Skin epidermis (tissue), 12 donors: Measurements from ENCODE around the gene WDR44.

Experiments used
- H3K27ac ChIP-seq, 21 experiments: fragments of 200-600 bp; sonication (generic) in 11 of 21; one replicate each; pipeline ENCODE4 v1.5.0; 2020; ENCODE audit warnings: mild to moderate bottlenecking in 3 of 21, inconsistent platforms in 2 of 21, moderate library complexity in 2 of 21
- H3K4me3 ChIP-seq, 7 experiments: fragments of 200-600 bp; sonication (generic) in 2 of 7; one replicate each; pipeline ENCODE4 v1.5.0; 2020; ENCODE audit warnings: inconsistent platforms in 2 of 7, mild to moderate bottlenecking in 2 of 7, moderate library complexity in 1 of 7

WDR44 gene

DNA sequence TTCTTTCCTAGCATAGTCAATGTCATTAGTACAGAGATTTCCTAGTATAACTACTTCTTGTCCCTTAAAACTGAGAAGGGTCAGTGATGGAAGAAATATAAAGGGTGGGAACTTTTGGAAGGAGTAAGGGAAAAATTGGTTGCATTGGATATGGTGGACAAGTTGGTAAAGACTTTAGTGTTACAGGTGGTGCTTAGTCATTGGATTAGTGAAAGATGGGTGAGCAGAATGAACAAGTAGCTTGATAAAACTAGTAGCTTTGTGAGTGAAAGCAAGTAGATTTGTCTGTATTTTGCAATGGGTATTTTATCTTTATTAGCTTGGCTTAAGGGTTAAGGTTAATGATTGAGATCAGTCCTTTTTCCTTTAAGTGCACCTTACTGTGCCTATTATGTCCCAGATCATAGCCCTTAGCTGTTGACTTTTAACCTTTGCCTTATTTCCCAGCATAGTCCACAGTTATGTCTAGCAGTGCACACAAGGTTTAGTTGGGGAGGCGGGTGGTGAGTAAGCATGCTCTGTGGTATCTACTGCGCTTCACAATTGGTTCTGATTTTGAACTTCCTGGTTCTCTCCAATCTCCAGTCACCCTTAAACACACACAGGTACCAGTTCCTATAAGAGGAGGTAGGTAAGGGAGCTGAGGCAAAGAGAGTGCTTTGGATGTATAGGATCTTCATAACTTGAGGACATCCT, 9.5 kb downstream of the WDR44 start:
- Histone ChIP-seq H3K4me3 (no peak overlapping the region), H3K27ac (peak overlapping the region in 1 of 21 experiments; percentile 6)

DNA sequence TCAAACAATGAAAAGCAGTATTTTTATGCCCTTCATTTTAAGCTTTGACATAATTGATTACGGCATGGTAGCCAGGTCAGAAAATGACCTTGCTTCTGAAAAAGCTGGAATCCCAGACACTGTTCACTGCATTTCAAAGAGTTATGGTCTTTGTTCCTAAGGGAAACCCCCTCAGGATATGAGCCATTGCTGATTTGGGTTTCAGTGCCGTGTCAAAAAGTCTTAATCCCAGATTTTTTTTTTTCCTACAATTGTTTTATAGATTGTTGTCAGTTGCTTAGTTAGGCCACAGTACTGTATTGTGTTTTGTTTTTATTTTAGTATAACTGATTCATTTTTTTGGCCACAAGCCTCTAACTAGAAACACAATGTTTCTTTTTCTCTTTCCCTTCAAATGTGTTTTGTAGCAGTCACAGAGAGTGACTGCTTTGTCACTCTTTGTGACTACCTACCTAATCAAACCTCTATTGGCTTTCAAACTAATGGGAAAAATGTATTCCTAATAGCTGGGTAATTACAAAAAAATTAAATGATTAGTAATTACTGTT, 10.3 kb downstream of the WDR44 start:
- Histone ChIP-seq H3K27ac (peak overlapping the region in 1 of 21 experiments; percentile 6), H3K4me3 (no peak overlapping the region)

DNA sequence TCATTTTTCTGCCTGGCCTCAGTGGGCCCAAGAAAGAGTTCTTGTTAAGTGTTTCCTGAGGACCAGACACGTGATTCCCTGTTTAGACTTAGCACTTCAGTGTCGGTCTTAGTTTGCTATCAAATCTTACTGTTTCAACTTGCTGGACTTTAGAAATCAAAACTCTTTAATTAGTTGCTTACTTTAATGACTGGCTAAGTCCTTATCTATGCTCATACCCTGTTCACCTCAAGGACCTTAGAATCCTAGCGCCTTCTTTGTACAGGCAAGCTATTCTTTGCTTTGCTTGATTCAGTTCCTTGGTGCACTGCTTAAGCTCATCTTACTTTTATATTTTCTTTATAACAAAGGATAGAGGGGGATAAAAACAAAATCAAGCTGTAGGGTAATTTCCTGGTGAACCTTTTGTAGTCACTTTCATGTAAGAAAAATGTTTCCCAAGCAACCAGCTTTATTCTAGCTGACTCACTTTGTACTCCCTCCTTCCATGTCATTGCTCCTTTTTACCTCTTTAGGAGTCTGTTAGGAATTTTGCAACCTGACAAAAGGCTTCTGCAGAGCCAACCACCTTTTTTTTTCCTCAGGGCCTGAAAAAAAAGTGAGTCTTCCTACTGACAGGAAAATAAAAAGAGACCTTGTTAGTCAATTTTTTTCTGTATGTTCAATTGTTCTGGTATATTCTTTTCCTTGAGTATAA, 14.7 kb downstream of the WDR44 start:
- Histone ChIP-seq H3K4me3 (no peak overlapping the region), H3K27ac (no peak overlapping the region)

DNA sequence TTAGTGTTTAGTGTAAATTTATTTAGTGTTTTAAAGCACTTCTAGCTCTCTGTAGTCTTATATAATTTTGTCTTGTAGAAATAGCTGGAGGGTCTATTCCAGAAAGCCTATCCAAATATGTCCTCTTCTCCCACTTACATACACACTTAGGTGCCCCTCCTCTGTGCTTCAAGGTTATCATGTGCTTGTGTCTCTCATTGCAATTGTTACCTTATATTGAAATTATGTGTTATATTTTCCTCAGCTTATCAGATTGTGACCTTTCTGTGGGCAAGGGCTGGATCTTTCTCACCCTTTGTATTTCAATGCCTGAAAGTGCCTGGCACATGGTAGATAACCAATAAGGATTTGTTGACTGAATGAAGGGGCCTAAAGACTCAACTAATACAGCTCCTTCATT, 18.4 kb downstream of the WDR44 start:
- Histone ChIP-seq H3K4me3 (no peak overlapping the region), H3K27ac (no peak overlapping the region)

DNA sequence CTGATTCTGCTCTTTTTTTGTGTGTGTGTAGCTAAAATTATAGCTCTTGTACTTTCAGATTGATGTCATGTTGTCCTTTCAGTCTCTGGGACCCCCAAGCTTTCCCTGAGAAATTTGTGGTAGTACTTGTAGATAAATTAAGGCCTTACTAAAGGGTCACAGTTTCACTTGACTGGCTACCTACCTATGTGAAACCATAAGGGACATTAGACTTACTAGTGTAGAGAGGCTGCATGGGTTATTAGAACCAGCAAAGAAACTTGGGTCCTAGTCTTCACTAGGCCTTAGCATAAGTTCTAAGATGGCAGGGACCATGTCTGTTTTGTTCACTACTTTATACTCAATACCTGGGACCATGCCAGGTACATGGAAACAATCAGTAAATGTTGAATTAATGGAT, 21.4 kb downstream of the WDR44 start:
- no peak overlapping the region for H3K27ac ChIP-seq

DNA sequence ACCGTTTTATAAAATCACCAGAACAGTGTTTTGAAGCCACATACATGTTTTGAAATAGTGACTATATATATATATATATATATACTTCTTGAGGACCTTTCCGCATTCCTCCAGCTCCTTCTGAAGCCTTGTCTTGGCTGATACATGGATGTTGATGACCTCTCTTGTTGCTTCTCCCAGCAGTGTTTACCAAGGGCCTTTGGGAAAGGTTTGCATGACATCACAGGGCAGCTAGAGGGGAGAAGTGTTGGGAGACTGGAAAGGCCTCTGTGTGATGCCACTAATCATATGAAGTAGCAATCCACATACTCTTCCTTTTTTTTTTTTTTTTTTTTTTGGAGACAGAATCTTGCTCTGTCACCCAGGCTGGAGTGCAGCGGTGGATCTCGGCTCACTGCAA, 22.5 kb downstream of the WDR44 start:
- H3K4me3 ChIP-seq, result no peak overlapping the region
- H3K27ac ChIP-seq, result no peak overlapping the region

More for the DNA sequence above, 21.4 kb downstream of the WDR44 start:
- no peak overlapping the region for H3K4me3 ChIP-seq

DNA sequence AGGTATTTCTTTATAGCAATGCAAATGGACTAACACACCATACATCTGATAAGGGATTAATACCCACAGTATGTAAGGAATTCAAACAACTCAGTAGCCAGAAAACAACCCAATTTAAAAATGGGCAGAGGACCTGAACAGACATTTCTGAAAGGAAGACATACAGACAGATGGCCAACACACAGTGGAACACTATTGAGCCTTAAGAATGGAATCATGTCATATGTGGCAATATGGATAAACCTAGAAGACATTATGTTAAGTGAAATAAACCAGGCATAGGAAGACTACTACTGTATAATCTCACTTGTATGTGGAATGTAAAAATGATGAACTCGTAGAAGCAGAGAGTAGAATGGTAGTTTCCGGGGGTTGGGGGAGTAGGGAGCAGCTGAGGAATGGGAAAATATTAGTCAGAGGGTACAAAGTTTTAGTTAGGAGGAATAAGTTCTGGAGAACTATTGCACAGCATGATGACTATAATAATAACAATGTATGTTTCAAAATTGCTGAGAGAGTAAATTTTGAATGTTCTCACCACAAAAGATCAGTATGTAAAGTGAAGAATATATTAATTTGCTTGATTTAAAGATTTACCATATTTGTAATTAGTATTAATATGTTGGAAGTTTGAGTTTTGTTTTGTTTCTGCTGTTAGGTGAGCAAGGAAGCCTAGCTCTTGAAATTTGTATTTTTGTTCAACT, 25.2 kb downstream of the WDR44 start:
- H3K27ac ChIP-seq, result no peak overlapping the region
- no peak overlapping the region for H3K4me3 ChIP-seq

DNA sequence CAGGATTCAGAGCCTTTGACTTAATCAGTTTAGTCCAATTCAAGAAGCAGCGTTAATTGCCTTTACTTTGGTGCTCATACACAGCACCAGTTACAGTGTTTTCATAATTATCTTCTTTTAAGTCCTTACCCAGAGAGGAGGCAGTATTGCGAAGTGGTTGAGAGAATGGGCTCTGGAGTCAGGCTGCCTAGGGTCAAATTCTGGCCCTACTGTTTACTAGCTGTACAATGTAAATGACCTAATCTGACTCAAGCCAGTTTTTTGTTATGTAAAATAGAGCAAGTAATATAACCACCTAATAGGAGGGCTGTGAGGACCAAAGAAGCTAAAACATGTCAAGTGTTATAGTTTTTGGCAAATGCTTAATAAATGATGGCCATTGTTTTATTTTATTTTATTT, 27.6 kb downstream of the WDR44 start:
- no peak overlapping the region for H3K4me3 ChIP-seq
- no peak overlapping the region for H3K27ac ChIP-seq

DNA sequence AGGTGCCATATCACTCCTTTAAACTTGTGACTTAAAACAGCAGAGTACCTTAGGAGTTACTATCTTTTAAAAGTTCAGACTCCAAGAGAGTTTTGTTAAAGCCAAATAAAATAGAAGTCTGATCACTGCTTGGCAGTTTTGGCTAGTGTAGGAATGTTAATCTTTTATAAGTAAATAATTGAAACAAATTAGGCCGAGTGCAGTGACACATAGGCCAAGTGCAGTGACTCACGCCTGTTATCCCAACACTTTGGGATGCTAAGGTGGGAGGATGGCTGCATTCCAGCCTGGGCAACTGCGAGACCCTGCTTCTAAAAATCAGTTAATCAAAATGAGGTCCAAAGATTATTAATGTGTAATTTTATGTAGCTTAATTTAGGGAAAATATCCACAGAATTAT, 37.2 kb downstream of the WDR44 start:
- no peak overlapping the region for H3K4me3 ChIP-seq
- no peak overlapping the region for H3K27ac ChIP-seq

DNA sequence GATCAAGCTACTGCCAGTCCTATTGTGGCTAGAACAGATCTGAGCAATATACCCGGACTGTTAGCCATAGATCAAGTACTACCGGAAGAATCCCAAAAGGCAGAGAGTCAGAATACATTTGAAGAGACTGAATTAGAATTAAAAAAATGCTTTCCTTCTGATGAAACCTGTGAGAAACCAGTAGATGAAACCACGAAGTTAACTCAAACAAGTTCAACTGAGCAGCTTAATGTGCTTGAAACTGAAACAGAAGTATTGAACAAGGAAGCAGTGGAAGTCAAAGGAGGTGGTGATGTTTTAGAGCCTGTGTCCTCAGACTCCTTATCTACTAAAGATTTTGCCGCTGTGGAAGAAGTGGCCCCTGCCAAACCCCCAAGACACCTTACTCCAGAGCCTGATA, 46.8 kb downstream of the WDR44 start:
- H3K4me3 ChIP-seq, result no peak overlapping the region
- H3K27ac ChIP-seq, result no peak overlapping the region

DNA sequence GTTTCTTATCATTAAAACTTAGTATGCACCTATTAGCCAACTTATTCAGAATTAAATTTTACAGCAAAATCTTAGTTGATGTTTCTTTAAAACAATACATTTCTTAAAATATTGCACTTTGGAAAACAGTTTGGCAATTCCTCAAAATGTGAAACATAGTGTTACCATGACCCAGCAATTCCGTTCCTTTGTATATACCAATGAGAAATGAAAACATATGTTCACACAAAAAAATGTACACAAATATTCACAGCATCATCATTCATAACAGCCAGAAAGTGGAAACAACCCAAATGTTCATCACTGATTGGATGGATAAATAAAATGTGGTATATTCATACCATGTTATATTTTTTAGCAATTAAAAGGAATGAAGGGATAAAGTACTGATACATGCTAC, 50.2 kb downstream of the WDR44 start:
- H3K27ac ChIP-seq, result no peak overlapping the region
- H3K4me3 ChIP-seq, result no peak overlapping the region

DNA sequence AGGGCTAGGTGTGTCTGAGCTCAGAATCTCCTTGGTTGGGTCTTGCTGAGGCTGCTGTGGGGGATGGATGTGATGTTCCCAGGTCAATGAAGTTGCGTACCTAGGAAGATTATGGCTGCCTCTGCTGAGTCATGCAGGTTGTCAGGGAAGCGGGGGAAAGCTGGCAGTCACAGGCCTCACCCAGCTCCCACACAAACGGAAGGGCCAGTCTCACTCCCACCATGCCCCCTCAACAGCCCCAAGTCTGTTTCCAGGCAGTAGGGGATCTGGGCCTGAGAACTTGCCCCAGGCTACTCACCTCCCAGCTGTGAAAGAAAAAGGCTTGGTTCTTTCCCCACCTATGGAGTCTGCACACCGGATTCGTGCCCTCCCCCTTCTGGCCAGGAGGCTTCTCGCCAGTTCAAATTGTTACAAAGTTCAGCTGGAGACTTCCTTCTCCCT, 72.9 kb downstream of the WDR44 start:
- Histone ChIP-seq H3K4me3 (no peak overlapping the region), H3K27ac (no peak overlapping the region)

DNA sequence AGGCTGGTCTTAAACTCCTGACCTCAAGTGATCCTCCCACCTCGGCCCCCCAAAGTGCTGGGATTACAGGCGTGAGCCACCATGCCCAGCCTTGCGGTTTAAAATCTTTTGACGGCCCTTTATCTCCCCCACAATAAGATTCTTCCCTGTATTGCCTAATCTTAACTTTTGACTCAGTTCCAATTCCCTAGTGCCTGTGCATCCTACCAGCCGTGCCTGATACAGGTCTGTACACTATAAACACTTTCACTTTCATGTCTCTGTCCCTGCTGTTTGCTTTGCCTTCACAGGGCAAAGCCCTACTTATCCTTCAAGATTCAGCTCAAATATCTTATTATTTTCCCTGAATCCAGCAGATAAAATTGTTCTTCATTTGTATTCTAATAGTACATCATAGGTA, 74.6 kb downstream of the WDR44 start:
- peak overlapping the region in 1 of 21 experiments; percentile 54 for H3K27ac ChIP-seq

DNA sequence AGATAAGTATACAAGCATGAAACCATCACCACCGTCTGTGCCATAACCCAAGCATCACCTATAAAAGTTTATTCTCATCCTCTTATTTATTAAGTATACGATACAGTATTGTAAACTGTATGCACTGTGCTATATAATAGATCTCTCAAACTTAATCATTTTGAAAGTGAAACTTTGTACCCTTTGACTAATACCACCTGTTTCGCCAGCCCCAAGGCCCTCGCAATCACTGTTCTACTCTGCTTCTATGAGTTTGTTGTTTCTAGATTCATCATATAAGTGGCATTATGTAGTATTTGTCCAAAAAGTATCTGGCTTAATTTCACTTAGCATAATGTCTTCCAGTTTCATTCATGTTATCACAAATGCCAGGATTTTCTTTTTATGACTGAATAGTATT, 77.7 kb downstream of the WDR44 start:
- Histone ChIP-seq H3K4me3 (no peak overlapping the region), H3K27ac (no peak overlapping the region)

More for the DNA sequence above, 74.6 kb downstream of the WDR44 start:
- H3K4me3 ChIP-seq, result no peak overlapping the region

DNA sequence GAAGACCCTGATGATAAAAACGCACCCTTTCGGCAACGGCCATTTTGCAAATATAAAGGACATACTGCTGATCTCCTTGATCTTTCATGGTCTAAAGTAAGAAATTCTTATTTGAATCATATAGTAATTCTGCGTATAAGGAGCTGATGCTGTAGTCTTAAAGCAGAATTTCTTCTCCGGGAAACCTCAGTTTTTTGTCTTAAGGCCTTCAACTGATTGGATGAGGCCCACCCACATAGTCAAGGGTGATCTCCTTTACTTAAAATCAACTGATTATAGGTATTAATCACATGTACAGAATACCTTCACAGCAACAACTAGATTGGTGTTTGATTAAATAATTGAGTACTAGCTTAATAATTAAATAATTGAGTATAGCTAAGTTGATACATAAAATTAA, 86.9 kb downstream of the WDR44 start:
- Histone ChIP-seq H3K4me3 (no peak overlapping the region), H3K27ac (no peak overlapping the region)

DNA sequence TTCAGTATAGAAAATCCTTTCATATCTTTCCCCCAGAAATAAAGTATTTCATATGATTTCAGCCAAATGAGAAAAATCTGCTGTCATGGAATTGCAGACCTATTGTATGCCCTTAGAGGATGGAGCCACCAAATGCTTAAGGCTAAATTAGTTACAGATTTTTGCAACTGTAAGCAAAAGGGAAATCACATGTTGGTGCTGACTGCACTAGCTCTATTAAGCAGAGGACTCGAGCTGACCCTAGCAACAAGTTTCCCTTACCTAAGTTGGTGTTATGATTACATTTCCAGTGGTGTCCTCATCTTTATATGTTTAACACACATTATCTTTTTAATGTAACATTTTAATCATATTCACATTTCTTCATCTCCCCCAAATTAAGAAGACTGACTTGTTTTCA, 91.4 kb downstream of the WDR44 start:
- Histone ChIP-seq H3K4me3 (no peak overlapping the region), H3K27ac (no peak overlapping the region)

DNA sequence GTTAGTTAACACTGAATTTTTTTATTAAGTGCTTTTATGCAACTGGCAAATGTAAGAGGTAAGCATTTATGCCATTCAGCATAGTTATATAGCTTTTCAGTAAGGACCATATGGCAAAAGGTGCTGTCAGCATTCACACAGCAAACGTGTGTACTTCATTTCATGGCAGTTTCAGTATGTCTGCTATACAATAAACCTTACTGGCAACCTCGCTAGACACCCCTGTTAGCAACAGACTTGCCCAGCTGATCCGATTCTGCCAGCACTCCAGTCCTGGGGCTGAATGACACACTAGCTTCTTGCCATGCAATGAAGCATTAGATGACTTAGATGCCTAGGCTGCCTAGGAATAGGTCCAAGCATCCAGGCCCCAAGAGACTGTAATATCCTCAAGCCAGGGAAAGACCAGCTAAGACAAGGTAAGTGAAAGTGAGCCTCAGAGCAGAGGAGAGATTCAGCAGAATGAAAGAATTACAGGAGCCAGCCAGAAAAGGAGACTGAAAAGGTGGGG, 102.4 kb downstream of the WDR44 start:
- H3K4me3 ChIP-seq, result no peak overlapping the region
- no peak overlapping the region for H3K27ac ChIP-seq

DNA sequence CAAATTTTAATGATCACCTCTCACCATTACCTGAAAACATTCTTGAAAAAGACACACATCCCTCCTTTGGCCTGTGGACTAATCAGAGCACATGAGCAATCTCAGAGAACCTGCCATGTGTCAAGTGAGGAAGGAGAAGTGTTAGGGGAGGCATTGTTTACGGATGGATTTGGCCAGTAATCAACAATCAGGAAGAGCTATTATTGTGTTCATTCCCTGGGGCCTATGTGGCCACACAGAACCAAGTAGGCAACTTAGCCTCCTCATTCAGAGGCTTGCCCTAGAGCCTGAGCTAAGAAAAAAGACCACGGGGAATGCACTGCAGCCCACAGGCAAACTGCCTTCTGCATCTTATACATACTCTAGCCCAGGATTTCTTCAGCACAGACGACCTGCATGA, 109.1 kb downstream of the WDR44 start:
- Histone ChIP-seq H3K27ac (no peak overlapping the region), H3K4me3 (no peak overlapping the region)

DNA sequence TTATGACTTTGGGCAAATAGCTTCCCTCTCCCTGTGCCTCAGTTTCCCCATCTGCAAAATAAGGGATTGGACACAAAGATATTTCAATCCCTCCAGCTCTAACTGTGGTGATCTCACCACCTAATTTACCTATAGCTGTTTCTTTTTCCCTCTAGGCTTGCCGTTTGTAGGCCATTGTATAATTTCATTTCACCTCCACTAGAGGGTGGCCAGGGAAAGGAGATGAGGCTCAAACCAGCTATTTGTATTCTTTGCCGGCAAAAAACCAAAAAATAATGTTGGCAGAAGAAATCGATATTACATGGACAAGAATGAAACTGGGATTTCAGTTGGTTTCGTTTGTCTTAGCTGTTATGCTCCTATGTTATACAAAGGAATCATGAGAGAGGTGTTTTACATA, 113.6 kb downstream of the WDR44 start:
- Histone ChIP-seq H3K27ac (no peak overlapping the region), H3K4me3 (no peak overlapping the region)

DNA sequence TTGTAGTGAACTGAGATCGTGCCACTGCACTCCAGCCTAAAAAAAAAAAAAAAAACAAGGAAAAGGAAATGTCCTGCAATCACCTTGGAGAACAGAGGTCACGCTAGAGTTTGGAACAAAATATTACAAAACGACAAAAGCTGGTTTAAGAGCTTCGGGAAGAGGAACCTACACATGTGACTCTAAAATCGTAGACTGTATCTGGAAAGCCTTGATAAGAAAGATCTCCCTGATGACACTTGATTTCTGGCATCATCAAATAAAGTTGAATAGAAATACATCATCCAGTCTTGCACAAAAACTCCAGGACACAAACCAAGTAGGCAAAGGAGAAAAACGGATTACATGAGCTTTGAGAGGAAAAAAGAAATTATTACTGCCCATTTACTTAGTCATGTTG, 118.6 kb downstream of the WDR44 start:
- Histone ChIP-seq H3K27ac (no peak overlapping the region), H3K4me3 (no peak overlapping the region)

DNA sequence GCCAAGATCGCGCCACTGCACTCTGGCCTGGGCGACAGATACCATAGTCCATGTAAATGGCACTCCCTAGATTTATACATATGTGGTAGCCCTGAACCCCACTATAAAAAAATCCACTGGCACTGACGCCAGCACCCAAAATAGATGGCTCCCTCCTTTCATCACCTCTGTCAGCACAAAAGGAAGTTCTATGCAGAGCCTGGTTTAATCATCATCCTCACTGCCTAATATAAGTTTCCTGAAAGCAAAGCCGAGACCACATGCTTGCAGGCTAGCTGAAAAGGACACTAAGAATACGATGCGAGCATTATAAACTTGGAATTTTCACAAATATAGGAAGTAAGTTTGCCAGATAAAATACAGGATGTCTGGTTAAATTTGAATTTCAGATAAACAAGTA, 122.2 kb downstream of the WDR44 start:
- no peak overlapping the region for H3K4me3 ChIP-seq
- H3K27ac ChIP-seq, result no peak overlapping the region
